CD1c-positive myeloid dendritic cell (primary cell): ENCODE measurements around the gene SHQ1.
"Not testable (repeated sequence)": the region's sequence is repeated elsewhere in the genome, so short reads cannot be mapped to it uniquely, and the experiment has no call there.

Experiments used
- DNase-seq: peaks from one replicate; pipeline ENCODE4 v3.0.0-alpha.2; 2016; ENCODE audit errors: extremely low spot score

SHQ1 gene

DNA sequence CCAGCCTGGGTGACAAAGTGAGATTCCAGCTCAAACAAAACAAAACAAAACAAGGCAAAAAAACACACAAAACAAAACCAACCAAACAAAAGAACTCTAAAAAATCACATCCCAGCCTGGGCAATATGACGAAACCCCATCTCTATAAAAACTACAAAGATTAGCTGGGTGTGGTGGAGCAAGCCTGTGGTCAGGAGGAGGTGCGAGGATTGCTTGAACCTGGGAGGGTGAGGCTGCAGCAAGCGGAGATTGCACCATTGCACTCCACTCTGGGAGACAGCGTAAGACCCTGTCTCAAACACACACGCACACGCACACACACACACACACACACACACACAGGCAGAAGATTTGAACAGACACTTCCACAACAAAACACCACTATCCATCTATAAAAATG lies 99.6 kb downstream of the SHQ1 start:
- no peak for DNase-seq

DNA sequence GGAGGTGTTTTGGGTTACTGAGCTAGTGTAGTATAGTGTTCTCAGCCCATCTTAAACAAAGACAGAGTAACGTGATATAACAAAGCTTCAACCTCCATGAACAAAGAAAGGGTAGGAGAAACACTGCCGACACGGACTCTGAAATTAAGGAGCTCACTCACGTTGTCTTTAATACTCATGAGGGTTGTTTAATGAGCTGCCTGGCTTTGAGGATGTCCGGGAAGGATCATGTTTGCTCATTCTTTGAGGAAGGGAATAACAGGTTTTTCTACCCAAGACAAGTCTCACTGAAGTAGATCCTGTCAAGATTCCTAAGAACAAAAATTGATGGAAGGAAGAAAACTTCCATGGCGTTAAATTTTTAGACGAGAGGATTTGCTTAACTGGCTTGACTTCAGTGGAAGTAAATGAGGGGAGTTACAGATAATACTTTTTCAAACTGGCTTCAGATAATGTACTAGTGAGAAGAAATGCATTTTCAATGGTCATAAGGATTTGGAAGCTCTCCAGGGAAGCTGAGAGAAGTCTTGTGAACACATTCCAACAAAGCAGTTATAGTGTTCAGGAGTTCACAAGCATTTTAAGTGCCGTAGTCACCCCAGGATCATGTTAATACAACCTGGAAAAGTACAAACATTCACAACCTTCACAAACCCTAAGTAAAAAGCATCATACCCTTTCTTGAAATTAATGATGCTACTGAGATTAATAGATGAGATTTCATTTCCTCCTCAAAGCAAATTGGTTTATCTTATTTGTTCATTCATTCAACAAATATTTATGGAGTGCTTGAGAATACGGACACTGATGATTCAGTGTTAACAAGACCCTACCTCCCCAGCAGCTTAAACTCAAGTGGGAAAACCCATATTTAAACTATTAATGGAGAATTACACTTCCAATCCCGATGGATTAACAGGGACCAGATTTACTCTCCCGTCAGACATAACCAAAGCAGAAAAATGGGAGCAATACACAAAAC lies 101.5 kb downstream of the SHQ1 start:
- DNase-seq, result no peak

DNA sequence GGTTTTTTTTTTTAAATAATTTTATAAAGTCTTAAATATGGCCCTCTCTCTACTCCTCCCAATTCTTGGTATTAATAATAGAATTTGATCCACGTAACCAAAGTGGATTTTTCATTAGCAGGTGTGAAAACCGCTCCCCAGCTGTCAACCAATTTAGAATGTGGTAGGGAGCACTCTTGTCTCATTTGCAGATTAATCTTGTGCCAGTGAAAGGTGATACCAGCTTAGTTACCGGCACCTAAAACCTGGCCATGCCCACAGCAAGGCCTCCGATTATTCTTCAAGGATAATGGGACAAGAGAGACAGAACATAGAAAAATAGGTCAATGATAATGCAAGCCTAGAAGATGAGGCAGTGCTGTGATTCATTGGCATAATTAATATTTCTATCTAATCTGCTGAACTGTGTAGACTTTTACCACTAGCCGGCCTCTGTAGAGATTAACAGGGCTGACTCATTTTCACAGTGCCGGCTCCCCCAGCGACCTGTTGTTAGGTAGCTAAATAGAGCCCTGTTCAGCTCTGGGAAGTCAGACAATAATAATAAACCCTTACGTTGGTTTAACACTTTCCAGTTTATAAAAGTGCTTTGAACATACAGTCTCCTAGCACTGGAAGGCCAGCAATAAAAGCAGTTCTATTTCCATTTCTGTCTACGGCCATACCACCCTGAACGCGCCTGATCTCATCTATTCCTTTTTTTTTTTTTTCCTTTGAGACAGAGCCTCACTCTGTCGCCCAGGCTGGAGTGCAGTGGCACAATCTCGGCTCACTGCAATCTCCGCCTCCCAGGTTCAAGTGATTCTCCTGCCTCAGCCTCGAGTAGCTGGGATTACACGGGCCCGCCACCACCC lies 102.9 kb downstream of the SHQ1 start:
- no peak for DNase-seq

DNA sequence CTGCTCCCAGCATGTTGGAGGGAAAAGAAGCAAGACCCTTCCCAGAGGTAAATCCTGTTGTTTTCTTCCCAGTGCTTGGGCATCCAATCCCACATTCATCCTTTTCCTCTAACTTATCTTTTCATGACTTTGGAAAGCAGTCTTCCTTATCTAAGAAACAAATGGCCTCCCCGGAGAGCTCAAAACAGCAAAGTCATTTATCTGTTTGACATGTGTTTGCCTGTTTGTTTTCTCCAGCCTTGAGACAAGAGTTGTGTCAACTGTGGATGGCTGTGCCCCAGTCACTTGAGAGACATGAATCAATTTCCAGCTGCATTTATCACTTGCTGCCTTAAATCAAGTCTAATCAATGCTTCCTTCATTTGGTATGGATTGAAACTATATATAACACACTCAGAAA lies 103.9 kb downstream of the SHQ1 start:
- DNase-seq, result no peak

DNA sequence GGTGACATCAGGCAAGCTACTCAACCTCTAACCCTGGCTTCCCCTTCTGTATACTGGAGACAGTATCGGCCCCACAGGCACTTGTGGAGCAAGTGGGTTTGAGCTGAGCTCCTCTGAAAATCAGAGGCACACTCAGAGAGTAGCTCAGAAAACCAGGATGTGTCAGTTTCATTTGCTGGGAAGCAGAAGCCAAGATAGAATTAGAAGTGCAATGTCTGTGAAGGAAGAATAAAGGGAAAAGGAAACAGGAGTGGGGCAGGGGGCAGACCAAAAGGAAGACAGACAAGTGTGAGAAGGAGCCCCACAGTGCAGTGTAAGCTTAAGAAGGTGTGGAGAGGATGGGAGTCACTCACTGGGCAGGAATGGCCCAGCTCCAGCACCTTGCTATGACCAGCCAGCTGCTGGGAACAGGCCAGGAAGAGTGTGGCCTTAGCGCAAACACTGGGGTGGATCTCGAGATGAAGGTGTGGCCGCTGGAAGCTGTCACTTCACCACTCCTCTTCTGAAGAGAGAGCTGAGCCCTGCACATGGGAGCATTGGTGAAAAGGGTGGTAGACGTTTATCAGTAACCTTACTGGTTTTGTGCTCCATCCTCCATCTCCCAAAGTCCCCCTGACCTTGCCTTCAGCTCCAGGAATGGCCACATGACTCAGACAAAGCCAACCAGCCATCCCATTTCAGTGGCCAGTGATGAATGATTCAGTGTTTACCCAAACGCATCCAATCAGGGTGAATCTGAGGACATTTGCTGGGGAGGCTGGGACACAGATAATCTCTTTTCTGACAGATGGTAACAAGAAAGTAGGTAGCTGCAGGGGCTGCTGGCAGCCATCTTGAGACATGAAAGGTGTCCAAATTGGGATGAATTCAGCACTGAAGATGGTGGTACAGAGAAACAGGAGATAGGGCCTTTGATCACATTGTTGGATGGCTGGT lies 108.4 kb downstream of the SHQ1 start:
- DNase-seq, result no peak

DNA sequence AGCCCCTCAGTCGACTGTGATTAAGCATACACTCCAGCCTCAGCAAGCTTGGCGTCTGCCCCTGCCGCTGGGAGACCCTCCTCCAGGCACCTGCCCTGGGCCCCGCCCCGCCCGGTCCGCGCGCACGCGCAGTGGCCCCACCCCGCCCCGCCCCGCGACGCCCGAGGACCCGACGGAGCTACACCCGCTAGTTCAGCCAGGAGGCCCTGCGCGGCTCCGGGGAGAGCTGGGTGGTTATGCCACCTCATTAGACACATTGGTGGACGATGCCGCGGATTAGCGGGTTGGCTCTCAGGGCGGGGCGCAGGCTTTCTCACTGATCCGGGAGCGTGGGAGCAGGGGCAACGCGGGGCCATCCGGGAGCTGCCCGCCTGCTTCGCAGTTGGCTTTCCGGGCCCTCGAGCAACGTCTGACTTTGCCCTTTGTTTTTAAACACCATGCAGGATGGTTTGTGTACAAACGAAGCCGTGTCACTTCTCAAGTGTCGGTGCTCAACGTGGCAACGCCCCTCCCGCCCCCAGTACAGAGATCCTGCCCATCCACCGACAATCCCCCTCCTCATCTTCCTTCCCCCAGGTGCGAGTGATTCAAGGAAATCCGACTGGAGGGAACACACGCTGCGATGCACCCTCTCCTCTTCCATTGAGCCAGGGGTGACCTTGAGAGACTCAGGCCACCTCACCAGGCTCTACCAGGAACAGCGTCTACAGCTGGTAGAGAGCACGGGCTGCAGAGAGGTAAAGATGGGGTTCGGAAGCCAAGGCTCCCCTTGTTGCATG lies 109.3 kb downstream of the SHQ1 start:
- DNase-seq, result peak; percentile 53

DNA sequence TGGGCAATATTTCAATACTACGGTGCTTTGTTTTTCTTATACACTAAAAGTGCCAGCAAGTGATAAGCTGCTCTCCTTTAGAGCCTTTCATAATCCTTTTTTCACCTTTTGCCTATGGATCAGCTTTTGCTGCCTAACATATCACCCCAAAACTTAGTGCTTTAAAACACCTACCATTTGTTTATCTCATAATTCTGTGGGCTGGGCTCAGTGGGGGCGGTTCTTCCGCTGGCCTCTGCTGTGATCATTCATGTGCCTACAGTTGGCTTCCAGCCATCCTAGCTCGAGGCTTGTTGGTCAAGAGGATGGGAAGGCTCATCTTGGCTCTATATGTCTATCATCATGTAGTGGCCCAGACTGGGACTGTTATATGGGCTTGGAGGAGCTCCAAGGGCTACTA lies 113.2 kb downstream of the SHQ1 start:
- not testable (repeated sequence) for DNase-seq

DNA sequence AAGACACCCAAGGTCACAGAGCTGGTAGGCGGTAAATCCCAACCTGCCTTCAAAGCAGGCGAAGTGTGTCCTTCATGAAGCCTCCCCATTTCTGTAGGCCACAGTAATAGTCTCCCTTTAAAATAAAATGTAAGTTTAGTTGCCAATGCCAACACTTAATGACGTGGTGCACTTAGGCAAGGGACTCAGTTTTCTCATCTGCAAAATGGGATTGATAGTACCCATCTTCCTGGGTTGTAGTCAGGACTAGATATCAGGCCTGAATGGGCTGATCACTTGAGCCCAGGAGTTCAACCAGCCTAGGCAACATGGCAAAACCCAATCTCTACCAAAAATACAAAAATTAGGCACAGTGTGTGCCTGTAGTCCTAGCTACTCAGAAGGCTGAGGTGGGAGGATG lies 114.6 kb downstream of the SHQ1 start:
- DNase-seq, result no peak

DNA sequence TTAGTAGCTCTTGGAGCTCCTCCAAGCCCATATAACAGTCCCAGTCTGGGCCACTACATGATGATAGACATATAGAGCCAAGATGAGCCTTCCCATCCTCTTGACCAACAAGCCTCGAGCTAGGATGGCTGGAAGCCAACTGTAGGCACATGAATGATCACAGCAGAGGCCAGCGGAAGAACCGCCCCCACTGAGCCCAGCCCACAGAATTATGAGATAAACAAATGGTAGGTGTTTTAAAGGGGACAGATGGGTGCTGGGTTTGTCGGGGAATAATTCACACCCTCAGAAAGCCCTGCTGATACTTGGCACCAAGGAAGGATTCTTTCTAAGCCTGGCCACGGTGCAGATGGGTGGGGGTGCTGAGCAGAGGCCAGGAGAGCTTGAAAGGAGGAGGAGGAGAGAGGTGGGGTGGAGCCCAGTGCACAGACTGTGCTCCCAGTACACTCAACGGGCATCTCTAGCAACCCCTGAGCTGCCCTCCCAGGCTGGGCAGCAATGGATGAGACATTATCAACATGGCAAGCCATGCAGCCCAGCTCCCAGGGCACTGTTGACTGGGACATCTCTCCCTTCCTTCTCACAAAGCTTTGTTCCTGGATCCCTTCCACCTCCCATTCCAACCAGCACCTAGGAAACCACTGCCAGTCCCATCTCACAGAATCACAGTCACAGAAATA lies 115.4 kb downstream of the SHQ1 start:
- not testable (repeated sequence) for DNase-seq

DNA sequence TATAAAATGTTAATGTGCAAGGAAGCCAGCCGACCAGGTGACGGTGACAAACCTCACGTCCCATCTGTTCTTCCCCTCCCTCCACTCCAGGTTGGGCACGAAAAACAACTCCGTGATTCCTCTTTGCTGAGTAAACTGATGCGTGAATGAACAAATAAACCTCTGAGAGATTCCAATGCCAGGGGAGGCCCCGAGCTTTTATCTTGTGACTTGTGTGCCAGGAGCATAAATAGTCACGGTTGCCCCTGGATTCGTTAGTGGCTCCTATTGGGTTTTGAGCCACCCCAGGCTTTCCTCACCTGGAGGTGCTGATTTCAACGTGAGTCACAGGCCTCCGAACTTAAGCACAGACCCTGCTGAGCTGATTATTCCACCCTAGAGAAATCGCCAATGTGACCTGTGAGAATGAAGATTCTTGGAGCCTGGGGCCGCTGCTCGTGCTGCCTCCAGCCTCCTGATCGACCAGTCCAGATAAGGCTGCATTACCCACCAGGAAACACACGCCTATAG lies 119.2 kb downstream of the SHQ1 start:
- no peak for DNase-seq

DNA sequence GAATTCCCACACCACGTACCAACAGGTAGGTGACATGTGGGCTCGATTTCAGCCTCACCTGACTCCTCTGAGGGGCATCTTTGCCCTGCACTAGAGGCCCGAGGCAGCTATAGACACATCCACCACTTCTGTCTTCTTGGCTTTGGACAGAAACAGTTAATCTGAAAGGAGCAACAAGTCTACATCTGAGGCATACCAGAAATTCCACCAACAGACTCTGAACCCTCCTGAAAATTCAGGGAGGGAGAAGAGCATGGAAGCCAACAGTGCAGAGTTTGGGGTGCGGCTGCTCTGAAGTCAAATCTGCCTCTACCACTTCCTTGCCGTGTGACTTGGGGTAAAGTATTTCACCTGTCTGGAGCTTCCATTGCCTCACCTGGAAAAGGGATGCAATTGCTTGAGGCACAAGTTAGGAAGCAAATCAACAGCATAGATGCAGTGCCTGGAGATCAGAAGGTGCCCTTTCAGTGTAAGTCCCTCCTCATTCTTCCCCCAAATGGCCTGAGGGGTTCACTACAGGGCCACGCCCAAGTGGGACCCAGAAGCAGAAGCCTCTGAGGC lies 119.8 kb downstream of the SHQ1 start:
- no peak for DNase-seq

DNA sequence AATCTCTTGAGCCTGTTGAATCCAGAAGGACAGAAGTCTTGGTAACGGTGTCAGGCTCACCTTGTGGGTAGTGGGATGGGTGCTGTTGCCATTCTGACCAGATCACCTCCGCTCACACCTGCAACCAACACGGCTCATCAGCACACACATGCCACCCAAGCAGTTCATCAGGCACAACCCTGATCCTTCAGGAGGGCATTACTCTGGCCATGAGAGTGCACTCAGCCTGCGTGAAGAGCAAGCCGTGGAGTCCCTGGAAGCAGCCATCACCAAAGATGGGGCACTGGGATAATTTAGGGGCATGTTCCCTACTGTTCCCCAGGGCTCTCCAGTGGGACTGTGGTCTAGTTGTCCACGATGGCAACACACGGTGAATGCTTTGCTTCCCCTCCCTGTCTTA lies 120.5 kb downstream of the SHQ1 start:
- DNase-seq, result no peak

DNA sequence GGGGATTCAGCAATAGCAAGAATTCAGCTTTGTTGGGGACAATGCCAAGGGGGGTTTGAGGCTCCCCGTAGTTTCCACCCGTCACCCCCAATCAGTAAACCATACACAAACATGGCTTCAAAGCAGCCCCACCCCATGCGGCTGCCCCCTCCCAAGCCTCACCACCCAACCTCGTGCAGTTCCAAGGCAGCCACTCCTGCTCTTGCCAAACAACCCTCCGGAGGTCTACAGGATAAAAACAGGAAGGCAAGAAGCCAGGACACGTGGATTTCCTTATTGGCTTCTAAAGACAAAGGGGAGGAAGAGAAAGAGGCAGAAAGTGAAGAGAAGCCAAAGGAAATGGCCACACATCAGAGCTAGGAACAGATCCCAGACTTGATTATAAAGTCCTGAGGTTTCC lies 121.1 kb downstream of the SHQ1 start:
- no peak for DNase-seq

DNA sequence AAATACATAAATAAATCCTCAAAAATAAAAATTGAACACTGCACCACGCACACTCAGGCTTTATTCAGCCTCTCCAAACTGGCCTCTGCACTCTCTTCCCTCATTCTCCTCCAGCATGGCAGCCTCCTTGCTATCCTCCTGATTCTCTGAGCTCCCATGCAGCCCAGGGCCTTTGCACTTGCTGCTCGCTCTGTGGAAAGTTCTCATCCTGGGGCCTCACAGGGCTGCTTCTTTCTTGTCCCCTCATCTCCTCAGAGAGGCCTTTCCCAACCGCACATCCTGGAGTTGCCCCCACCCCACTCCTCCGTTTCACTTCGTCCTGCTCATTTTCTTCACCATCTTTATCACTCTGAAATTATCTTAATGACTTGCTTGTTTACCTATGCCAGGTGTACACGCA lies 123.0 kb downstream of the SHQ1 start:
- no peak for DNase-seq

DNA sequence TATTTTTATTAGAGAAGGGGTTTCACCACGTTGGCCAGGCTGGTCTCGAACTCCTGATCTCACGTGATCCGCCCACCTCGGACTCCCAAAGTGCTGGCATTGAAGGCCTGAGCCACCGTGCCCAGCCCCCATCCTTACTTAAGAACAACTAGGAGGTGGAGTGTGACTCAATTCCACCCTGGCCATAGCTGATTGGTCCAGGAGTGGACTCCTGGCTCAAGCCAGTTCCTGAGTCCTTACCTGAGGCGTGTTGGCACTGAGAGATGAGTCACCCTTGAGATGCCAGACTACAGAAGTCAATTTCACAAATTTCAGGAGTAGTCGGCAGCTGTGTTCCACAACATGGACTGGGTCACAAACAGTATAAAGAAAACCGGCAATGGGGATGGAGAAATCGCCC lies 124.2 kb downstream of the SHQ1 start:
- DNase-seq, result no peak

DNA sequence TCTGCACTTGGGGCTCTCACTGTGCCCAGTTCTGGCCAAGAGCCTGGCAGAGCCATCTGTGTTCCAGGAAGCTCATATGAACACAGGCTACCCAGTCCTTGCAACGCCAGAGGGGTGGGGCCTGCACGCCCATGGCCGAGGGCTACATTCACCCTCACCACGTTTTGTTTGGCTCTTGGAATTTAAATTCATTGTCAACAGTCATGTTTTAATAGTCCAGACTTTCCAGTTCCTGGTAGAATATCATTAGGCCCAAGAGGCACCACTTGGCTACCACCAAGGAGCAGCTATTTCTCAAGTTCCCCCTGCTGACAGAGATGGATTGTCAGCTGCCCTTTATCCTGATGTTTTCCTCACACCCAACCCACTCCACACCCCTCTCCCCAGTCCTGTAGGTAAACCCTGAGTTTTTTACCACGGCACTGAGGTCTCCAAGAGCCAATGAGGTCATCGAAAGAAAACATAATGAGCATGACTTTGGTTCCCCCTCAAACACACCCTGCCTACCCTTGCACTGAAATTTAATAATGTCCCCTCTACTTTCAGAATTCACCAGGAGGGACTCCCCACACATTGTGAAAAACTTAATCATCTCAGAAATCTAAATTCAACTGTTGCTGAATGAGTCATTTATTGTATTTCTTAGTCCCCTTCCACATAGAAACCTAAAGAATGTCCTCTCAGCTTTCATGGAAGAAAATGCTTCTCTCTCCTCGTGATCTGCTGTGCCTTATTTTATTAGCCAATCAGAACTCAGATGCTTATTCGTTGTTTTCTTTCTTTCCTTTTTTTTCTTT lies 125.1 kb downstream of the SHQ1 start:
- DNase-seq, result no peak

DNA sequence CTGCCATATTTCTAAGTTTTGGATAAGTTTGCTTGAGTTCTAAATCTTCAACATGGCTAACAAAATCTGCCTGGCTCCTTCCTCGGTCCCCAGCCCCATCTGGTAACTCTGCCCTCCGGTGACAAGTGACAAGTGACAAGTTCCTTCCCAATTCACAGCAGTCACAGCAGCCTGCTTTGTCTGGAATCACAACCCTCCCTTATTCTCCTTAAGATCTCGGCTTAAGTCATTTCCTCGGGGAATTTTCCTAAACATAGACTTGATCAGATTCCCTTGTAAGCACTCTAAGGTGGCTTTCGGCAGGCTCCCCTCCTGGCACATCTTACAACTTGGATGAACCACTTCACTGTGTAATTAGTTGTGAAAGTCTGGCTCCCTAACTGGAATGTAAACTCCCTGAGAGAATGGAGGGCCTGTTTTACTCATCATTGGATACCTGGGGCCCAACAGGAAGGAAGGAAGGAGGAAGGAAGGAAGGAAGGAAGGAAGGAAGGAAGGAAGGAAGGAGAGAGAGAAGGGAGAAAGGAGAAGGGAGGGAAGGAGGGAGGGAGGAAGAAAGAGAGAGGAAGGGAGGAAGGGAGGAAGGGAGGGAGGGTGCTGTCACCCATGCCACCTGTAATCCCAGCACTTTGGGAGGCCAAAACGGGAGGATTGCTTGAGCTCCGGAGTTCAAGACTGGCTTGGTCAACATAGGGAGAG lies 126.4 kb downstream of the SHQ1 start:
- no peak for DNase-seq

DNA sequence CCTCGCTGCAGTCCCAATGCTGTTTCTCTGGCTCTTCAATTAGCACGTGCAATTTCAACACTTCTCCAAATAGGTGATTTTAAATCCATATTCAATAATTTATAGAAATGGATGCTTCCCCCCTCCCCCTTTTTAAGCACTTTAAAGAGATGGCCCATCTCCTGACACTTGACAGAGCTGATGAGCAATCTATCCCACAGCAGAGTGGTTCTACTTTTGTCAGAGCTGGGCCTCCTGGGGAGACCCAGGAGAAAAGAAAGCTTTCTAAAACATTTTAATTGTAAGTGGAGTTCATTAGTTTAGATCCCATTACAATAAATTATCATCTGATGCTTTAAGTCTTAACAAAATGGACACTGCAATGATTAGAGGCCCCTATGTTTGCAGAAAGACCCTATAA lies 127.7 kb downstream of the SHQ1 start:
- no peak for DNase-seq
